B cell (primary cell): ENCODE data around the gene PTPMT1. TPM values are rescaled to one million over a fixed set of nuclear protein-coding genes. Genes with fewer than 3 reads are reported as not detected.

Source experiments
- ATAC-seq: fragments of 200-7000 bp; cut with Tn5 transposase; one replicate; pipeline ENCODE4 v1.10.0; 2021; ENCODE audit warnings: low read depth, mild to moderate bottlenecking, moderate number of reproducible peaks, moderate library complexity
- CTCF ChIA-PET: fragments of 350-600 bp; sonication (Branson Sonifier 250); formaldehyde crosslinking; loops from one replicate; lab custom pipeline; 2021; ENCODE audit warnings: antibody characterized with exemption, inconsistent platforms; lab: Charles Lee
- POLR2A ChIA-PET: fragments of 350-600 bp; sonication (Branson Sonifier 250); formaldehyde crosslinking; loops from one replicate; lab custom pipeline; 2021; ENCODE audit warnings: antibody characterized with exemption; lab: Charles Lee
- DNase-seq: peaks from one replicate; pipeline ENCODE4 v3.0.0; 2013
- H2AFZ ChIP-seq: 2 replicates; pipeline ENCODE4 v1.6.1; 2012; ENCODE audit warnings: mild to moderate bottlenecking, low read depth, low read length; ENCODE audit not compliant: insufficient read depth, poor library complexity, severe bottlenecking
- H3K27ac ChIP-seq, 2 donors: 1 replicate in 1 of 2; 2 replicates in 1 of 2; pipeline ENCODE4 v1.5.1; 2012 to 2013; ENCODE audit warnings: low read length in 2 of 2, mild to moderate bottlenecking in 2 of 2, moderate library complexity in 1 of 2
- H3K27me3 ChIP-seq, 4 experiments: fragments of 200-600 bp in 1 of 4; sonication (generic) in 1 of 4; replicated peaks in 1 of 4; 1 replicate in 2 of 4; 2 replicates in 2 of 4; pipeline versions ENCODE4 v1.6.1 to v1.7.0; 2013 to 2016; ENCODE audit warnings: low read length in 3 of 4, mild to moderate bottlenecking in 2 of 4, mixed read lengths in 1 of 4, moderate library complexity in 1 of 4; ENCODE audit not compliant: insufficient read depth in 4 of 4, control insufficient read depth in 3 of 4; ENCODE audit errors: control extremely low read depth in 1 of 4
- H3K36me3 ChIP-seq, 2 experiments: replicated peaks in 1 of 2; 1 replicate in 1 of 2; 2 replicates in 1 of 2; pipeline versions ENCODE4 v1.6.1 to v1.7.1; 2013; ENCODE audit warnings: low read length in 1 of 2; ENCODE audit not compliant: insufficient read depth in 2 of 2, control insufficient read depth in 1 of 2; ENCODE audit errors: control extremely low read depth in 1 of 2, extremely low read depth in 1 of 2
- H3K4me1 ChIP-seq, 2 donors: fragments of 200-600 bp in 1 of 2; sonication (generic) in 1 of 2; 1 replicate in 1 of 2; 2 replicates in 1 of 2; pipeline versions ENCODE4 v1.5.1 to v1.6.1; 2013 to 2017; ENCODE audit warnings: low read length in 2 of 2; ENCODE audit not compliant: control insufficient read depth in 2 of 2, insufficient read depth in 2 of 2
- H3K4me2 ChIP-seq: replicated peaks from 2 replicates; pipeline ENCODE3; 2012; ENCODE audit warnings: mild to moderate bottlenecking, low read depth, low read length; ENCODE audit not compliant: poor library complexity, severe bottlenecking
- H3K4me3 ChIP-seq, 5 experiments: fragments of 200-600 bp in 1 of 5; sonication (generic) in 1 of 5; 1 replicate in 3 of 5; 2 replicates in 2 of 5; pipeline versions ENCODE4 v1.5.1 to v1.7.0; 2011 to 2016; ENCODE audit warnings: low read length in 4 of 5, mild to moderate bottlenecking in 4 of 5, low read depth in 2 of 5, control low read depth in 1 of 5, moderate library complexity in 1 of 5; ENCODE audit not compliant: insufficient read depth in 1 of 5; ENCODE audit errors: control extremely low read depth in 1 of 5, extremely low read depth in 1 of 5
- H3K79me2 ChIP-seq: fragments of 200-600 bp; sonication (generic); one replicate; pipeline ENCODE4 v1.6.0; 2016; ENCODE audit warnings: low read length; ENCODE audit not compliant: control insufficient read depth, insufficient read depth
- H3K9ac ChIP-seq: fragments of 200-600 bp; sonication (generic); 2 replicates; pipeline ENCODE4 v1.6.1; 2017; ENCODE audit warnings: mild to moderate bottlenecking, low read length, moderate library complexity
- H3K9me3 ChIP-seq, 3 donors: one replicate each; pipeline versions ENCODE4 v1.6.1 to v1.7.1; 2013; ENCODE audit warnings: low read length in 2 of 3; ENCODE audit not compliant: control insufficient read depth in 2 of 3, insufficient read depth in 1 of 3; ENCODE audit errors: control extremely low read depth in 1 of 3
- H4K20me1 ChIP-seq: 2 replicates; pipeline ENCODE4 v1.6.0; 2012; ENCODE audit warnings: mild to moderate bottlenecking, low read length; ENCODE audit not compliant: insufficient read depth, control insufficient read depth, poor library complexity, severe bottlenecking
- H3K27ac Mint-ChIP-seq: one replicate; pipeline ENCODE4 v1.8.0; 2021; ENCODE audit warnings: mixed read lengths
- H3K27me3 Mint-ChIP-seq: one replicate; pipeline ENCODE4 v1.8.0; 2021; ENCODE audit warnings: mixed read lengths
- H3K4me1 Mint-ChIP-seq: one replicate; pipeline ENCODE4 v1.8.0; 2021; ENCODE audit warnings: mixed read lengths
- H3K4me3 Mint-ChIP-seq: one replicate; pipeline ENCODE4 v1.8.0; 2021; ENCODE audit warnings: mixed read lengths
- H3K9me3 Mint-ChIP-seq: one replicate; pipeline ENCODE4 v1.8.0; 2022; ENCODE audit warnings: mixed read lengths; ENCODE audit not compliant: insufficient read depth
- EZH2 ChIP-seq: IDR thresholded peaks from 2 replicates; pipeline ENCODE4 v1.6.1; 2012; ENCODE audit warnings: borderline replicate concordance, low read depth, mild to moderate bottlenecking, moderate library complexity, low read length; ENCODE audit not compliant: insufficient read depth, poor library complexity, severe bottlenecking
- WGBS: methylation state at CpG from one replicate; pipeline ENCODE4 v1.1.5; 2013; ENCODE audit warnings: missing lambda C conversion rate; ENCODE audit not compliant: insufficient coverage; 5-methylcytosine and 5-hydroxymethylcytosine counted together
- intact Hi-C: fragments of 100-400 bp; cut with micrococcal nuclease; formaldehyde crosslinking; loops from one replicate; pipeline ENCODE4 v1.10.0; 2022
- polyA plus RNA-seq: library from polyadenylated mRNA; depleted of rRNA; stranded (reverse); fragments of >200 nt; gene quantifications from 2 replicates; pipeline ENCODE4 v1.2.3, GENCODE V29; 2012
- total RNA-seq, 2 donors: library from RNA; stranded (reverse); fragments of 120-200 nt in 1 of 2; gene quantifications; 1 replicate in 1 of 2; 2 replicates in 1 of 2; pipeline versions ENCODE4 v1.2.3 to v1.2.4, GENCODE V29; 2013 to 2022
- TF ChIP-seq, protein P1 (sequence below): fragments of 200-600 bp; IDR thresholded peaks from one replicate; pipeline ENCODE4 v1.8.0; 2022; ENCODE audit warnings: antibody characterized with exemption, mild to moderate bottlenecking

The PTPMT1 gene
- total and polyA plus RNA-seq, 2 donors (not counting 1 experiment from before 2014, with no cell fraction given) = 20.8 to 35.7 TPM

- no peak overlapping the region for H3K4me3 Mint-ChIP-seq
- Histone ChIP-seq H3K4me1 (no peaks in the 10 kb centered on the region), H4K20me1 (no peaks in the 10 kb centered on the region), H3K79me2 (no peaks in the 10 kb centered on the region), H3K36me3 (peaks cover 0 to 4% of the 10 kb centered on the region in 2 experiments), H3K9ac (no peak overlapping the region), H3K4me3 (no peak overlapping the region), H2AFZ (no peak overlapping the region), H3K27ac (no peak overlapping the region), H3K9me3 (no peaks in the 10 kb centered on the region), H3K27me3 (no peaks in the 10 kb centered on the region), H3K4me2 (no peak overlapping the region)
- H3K27me3 Mint-ChIP-seq = peaks cover 5% of the 10 kb centered on the region
- ATAC-seq (no peak), DNase-seq (no peak)
- ChIA-PET CTCF (no interaction called here), POLR2A (no interaction called here)
- H3K9me3 Mint-ChIP-seq = no peaks in the 10 kb centered on the region
- H3K27ac Mint-ChIP-seq = no peak overlapping the region
- TF ChIP-seq, protein P1, sequence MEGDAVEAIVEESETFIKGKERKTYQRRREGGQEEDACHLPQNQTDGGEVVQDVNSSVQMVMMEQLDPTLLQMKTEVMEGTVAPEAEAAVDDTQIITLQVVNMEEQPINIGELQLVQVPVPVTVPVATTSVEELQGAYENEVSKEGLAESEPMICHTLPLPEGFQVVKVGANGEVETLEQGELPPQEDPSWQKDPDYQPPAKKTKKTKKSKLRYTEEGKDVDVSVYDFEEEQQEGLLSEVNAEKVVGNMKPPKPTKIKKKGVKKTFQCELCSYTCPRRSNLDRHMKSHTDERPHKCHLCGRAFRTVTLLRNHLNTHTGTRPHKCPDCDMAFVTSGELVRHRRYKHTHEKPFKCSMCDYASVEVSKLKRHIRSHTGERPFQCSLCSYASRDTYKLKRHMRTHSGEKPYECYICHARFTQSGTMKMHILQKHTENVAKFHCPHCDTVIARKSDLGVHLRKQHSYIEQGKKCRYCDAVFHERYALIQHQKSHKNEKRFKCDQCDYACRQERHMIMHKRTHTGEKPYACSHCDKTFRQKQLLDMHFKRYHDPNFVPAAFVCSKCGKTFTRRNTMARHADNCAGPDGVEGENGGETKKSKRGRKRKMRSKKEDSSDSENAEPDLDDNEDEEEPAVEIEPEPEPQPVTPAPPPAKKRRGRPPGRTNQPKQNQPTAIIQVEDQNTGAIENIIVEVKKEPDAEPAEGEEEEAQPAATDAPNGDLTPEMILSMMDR = no peak
- intact Hi-C loops = no loop called here
- H3K4me1 Mint-ChIP-seq = no peaks in the 10 kb centered on the region
- 100% methylated on average over 3 of the region's 4 CpGs for WGBS
Observed at GRCh38 chr11:47603295-47603694, 37.9 kb downstream of the PTPMT1 start.

- Mint-ChIP-seq H3K27ac (no peak overlapping the region), H3K4me3 (no peak overlapping the region), H3K27me3 (no peaks in the 10 kb centered on the region), H3K9me3 (no peaks in the 10 kb centered on the region), H3K4me1 (peaks cover 4% of the 10 kb centered on the region)
- POLR2A ChIA-PET = no interaction called here
- H4K20me1 ChIP-seq = no peaks in the 10 kb centered on the region
- intact Hi-C loops = no loop called here
- H3K4me1 ChIP-seq = peaks cover under 1 to 4% of the 10 kb centered on the region in 2 donors
- CTCF ChIA-PET = no interaction called here
- TF ChIP-seq EZH2 = no peak
- TF ChIP-seq, protein P1 = no peak
- no peak overlapping the region for H3K4me3 ChIP-seq
- WGBS = no CpG with 5 or more reads among the region's 3 CpGs
- no peaks in the 10 kb centered on the region for H3K27me3 ChIP-seq
- no peak overlapping the region for H3K9ac ChIP-seq
- no peaks in the 10 kb centered on the region for H3K9me3 ChIP-seq
- no peak overlapping the region for H2AFZ ChIP-seq
- H3K27ac ChIP-seq = no peak overlapping the region
- DNase-seq (no peak), ATAC-seq (no peak)
- H3K4me2 ChIP-seq = no peak overlapping the region
- H3K36me3 ChIP-seq = peaks cover 0 to 4% of the 10 kb centered on the region in 2 experiments
- no peaks in the 10 kb centered on the region for H3K79me2 ChIP-seq
Observed at GRCh38 chr11:47605921-47606320, 40.5 kb downstream of the PTPMT1 start.
